Endodermal cell (in vitro differentiated cells): ENCODE measurements around the gene RNF20. TPM values are rescaled to one million over a fixed set of nuclear protein-coding genes. Genes with fewer than 3 reads are reported as not detected.
"Not testable (repeated sequence)": the region's sequence is repeated elsewhere in the genome, so short reads cannot be mapped to it uniquely, and the experiment has no call there.

Experiments used
- DNase-seq: peaks from one replicate; pipeline ENCODE4 v3.0.0-alpha.2; 2017
- H3K27ac ChIP-seq: 2 replicates; pipeline ENCODE4 v1.5.1; 2013; ENCODE audit warnings: mild to moderate bottlenecking, low read depth, low read length, moderate library complexity
- H3K27me3 ChIP-seq: 2 replicates; pipeline ENCODE4 v1.6.1; 2013; ENCODE audit warnings: mild to moderate bottlenecking, low read length, moderate library complexity; ENCODE audit not compliant: insufficient read depth, control insufficient read depth, poor library complexity, severe bottlenecking
- H3K36me3 ChIP-seq: 2 replicates; pipeline ENCODE4 v1.7.0; 2013; ENCODE audit warnings: mild to moderate bottlenecking, low read length, moderate library complexity; ENCODE audit not compliant: control insufficient read depth, insufficient read depth
- H3K4me1 ChIP-seq: one replicate; pipeline ENCODE4 v1.7.0; 2013; ENCODE audit warnings: low read length; ENCODE audit not compliant: control insufficient read depth, insufficient read depth
- H3K4me3 ChIP-seq: 2 replicates; pipeline ENCODE4 v1.5.1; 2013; ENCODE audit warnings: mild to moderate bottlenecking, low read length, moderate library complexity
- H3K9ac ChIP-seq: 2 replicates; pipeline ENCODE4 v1.6.1; 2013; ENCODE audit warnings: mild to moderate bottlenecking, low read length, moderate library complexity; ENCODE audit not compliant: poor library complexity, severe bottlenecking; ENCODE audit errors: extremely low read depth
- H3K9me3 ChIP-seq: 2 replicates; pipeline ENCODE4 v1.6.1; 2013; ENCODE audit warnings: mild to moderate bottlenecking, low read length, moderate library complexity; ENCODE audit not compliant: control insufficient read depth
- H3K27ac Mint-ChIP-seq: 2 replicates; pipeline ENCODE4 v1.8.0; 2020; ENCODE audit warnings: mixed read lengths
- H3K27me3 Mint-ChIP-seq: 2 replicates; pipeline ENCODE4 v1.8.0; 2021; ENCODE audit warnings: mild to moderate bottlenecking, mixed read lengths; ENCODE audit not compliant: insufficient read depth
- H3K36me3 Mint-ChIP-seq: 2 replicates; pipeline ENCODE4 v1.8.0; 2020; ENCODE audit warnings: low read depth, mixed read lengths
- H3K4me1 Mint-ChIP-seq: 2 replicates; pipeline ENCODE4 v1.8.0; 2020; ENCODE audit warnings: mixed read lengths
- H3K4me3 Mint-ChIP-seq: 2 replicates; pipeline ENCODE4 v1.8.0; 2020; ENCODE audit warnings: mild to moderate bottlenecking, moderate library complexity, mixed read lengths
- H3K9me3 Mint-ChIP-seq: 2 replicates; pipeline ENCODE4 v1.8.0; 2020; ENCODE audit warnings: mild to moderate bottlenecking, mixed read lengths
- CTCF ChIP-seq: fragments of 200-600 bp; sonication (generic); conservative IDR thresholded peaks from 2 replicates; pipeline ENCODE4 v1.5.0; 2021; ENCODE audit warnings: antibody characterized with exemption, mild to moderate bottlenecking
- WGBS, 2 experiments: methylation state at CpG; one replicate each; pipeline versions ENCODE4 v1.1.5 to v1.1.7; 2013; ENCODE audit warnings: missing lambda C conversion rate in 2 of 2, mixed read lengths in 1 of 2; ENCODE audit not compliant: insufficient coverage in 1 of 2, insufficient read length in 1 of 2; 5-methylcytosine and 5-hydroxymethylcytosine counted together
- total RNA-seq, 2 donors: library from RNA; stranded (reverse); fragmentation: NEBNext Ultra II Directional in 1 of 2; extraction: Animal tissue kit (Norgen Biotek cat#: 25700) in 1 of 2; gene quantifications; 2 replicates in 1 of 2; 3 replicates in 1 of 2; pipeline ENCODE4 v1.2.1, GENCODE V29; 2021

RNF20 gene
- total RNA-seq, 2 donors from 2014 or later: 45.4 to 58.4 TPM

GRCh38 chr9:101586651-101587050 lies 53.0 kb downstream of the RNF20 start:
- Histone ChIP-seq H3K27me3 (no peaks in the 10 kb centered on the region), H3K9ac (no peak overlapping the region), H3K36me3 (no peaks in the 10 kb centered on the region), H3K4me1 (no peaks in the 10 kb centered on the region), H3K9me3 (no peaks in the 10 kb centered on the region), H3K27ac (no peak overlapping the region), H3K4me3 (no peak overlapping the region)
- DNase-seq: no peak
- no peaks in the 10 kb centered on the region for H3K4me1 Mint-ChIP-seq
- no peak overlapping the region for H3K4me3 Mint-ChIP-seq
- no peaks in the 10 kb centered on the region for H3K36me3 Mint-ChIP-seq
- WGBS, 2 experiments: 93 to 95% methylated on average over 4 to 5 of the region's 5 CpGs
- H3K27me3 Mint-ChIP-seq: no peaks in the 10 kb centered on the region
- TF ChIP-seq CTCF: no peak
- no peaks in the 10 kb centered on the region for H3K9me3 Mint-ChIP-seq
- no peak overlapping the region for H3K27ac Mint-ChIP-seq

- no peaks in the 10 kb centered on the region for H3K9me3 ChIP-seq
- Mint-ChIP-seq H3K27me3 (no peaks in the 10 kb centered on the region), H3K4me1 (no peaks in the 10 kb centered on the region), H3K36me3 (no peaks in the 10 kb centered on the region), H3K9me3 (no peaks in the 10 kb centered on the region), H3K27ac (no peak overlapping the region), H3K4me3 (no peak overlapping the region)
- no peak overlapping the region for H3K27ac ChIP-seq
- 92% methylated on average over 4 of the region's 4 CpGs; no CpG with 5 or more reads in 1 of the 2 experiments for WGBS, 2 experiments
- DNase-seq: no peak
- no peaks in the 10 kb centered on the region for H3K36me3 ChIP-seq
- H3K9ac ChIP-seq: no peak overlapping the region
- no peak overlapping the region for H3K4me3 ChIP-seq
- H3K4me1 ChIP-seq: no peaks in the 10 kb centered on the region
- H3K27me3 ChIP-seq: no peaks in the 10 kb centered on the region
- TF ChIP-seq CTCF: no peak
Observed at GRCh38 chr9:101587332-101588043, 53.8 kb downstream of the RNF20 start.

- 92 to 100% methylated on average over 1 to 6 of the region's 6 CpGs for WGBS, 2 experiments
- H3K4me3 Mint-ChIP-seq: not testable (repeated sequence)
Observed at GRCh38 chr9:101590074-101590473, 56.4 kb downstream of the RNF20 start.

More at GRCh38 chr9:101590074-101590473, 56.4 kb downstream of the RNF20 start:
- H3K4me1 Mint-ChIP-seq, H3K27ac ChIP-seq, H3K9me3 Mint-ChIP-seq, H3K4me3 ChIP-seq, DNase-seq, H3K36me3 ChIP-seq, H3K27me3 ChIP-seq, H3K27me3 Mint-ChIP-seq, H3K27ac Mint-ChIP-seq, H3K9me3 ChIP-seq, H3K4me1 ChIP-seq, H3K9ac ChIP-seq, H3K36me3 Mint-ChIP-seq: not testable (repeated sequence)
